Caco-2 (cell line): ENCODE measurements around the gene OSM. TPM values are rescaled to one million over a fixed set of nuclear protein-coding genes. Genes with fewer than 3 reads are reported as not detected.

ENCODE experiments used
- BruUV-seq: library from RNA; stranded (reverse); fragments of 400-500 nt; replicated peaks from 2 replicates; lab custom pipeline; 2021; lab: Mats Ljungman, UMichigan
- CTCF ChIA-PET: fragments of 300-600 bp; sonication (Branson Sonifier 250); formaldehyde crosslinking; loops from one replicate; lab custom pipeline; 2022; ENCODE audit warnings: antibody characterized with exemption; lab: Charles Lee
- POLR2A ChIA-PET: fragments of 300-600 bp; sonication (Branson Sonifier 250); formaldehyde crosslinking; loops from one replicate; lab custom pipeline; 2022; ENCODE audit warnings: antibody characterized with exemption; lab: Charles Lee
- DNase-seq, 2 experiments: peaks; one replicate each; pipeline versions ENCODE4 v3.0.0 to v3.0.0-alpha.2; 2020 to 2022
- H3K27me3 ChIP-seq: replicated peaks from 2 replicates; pipeline ENCODE4 v1.6.0; 2011; ENCODE audit warnings: low read length; ENCODE audit not compliant: control insufficient read depth, insufficient read depth
- H3K36me3 ChIP-seq: 2 replicates; pipeline ENCODE4 v1.5.1; 2011; ENCODE audit warnings: low read length; ENCODE audit not compliant: control insufficient read depth, insufficient read depth
- H3K4me1 ChIP-seq: fragments of 250-450 bp; sonication (Bioruptor Pico); 2 replicates; pipeline ENCODE4 v1.5.1; 2020; ENCODE audit warnings: mild to moderate bottlenecking
- H3K4me3 ChIP-seq: 2 replicates; pipeline ENCODE4 v1.5.1; 2011; ENCODE audit warnings: low read depth, mild to moderate bottlenecking, control low read depth, low read length
- H3K9me3 ChIP-seq: fragments of 250-450 bp; sonication (Bioruptor Pico); 2 replicates; pipeline ENCODE4 v1.5.1; 2020; ENCODE audit warnings: mild to moderate bottlenecking, moderate library complexity
- H3K27ac Mint-ChIP-seq: one replicate; pipeline ENCODE4 v1.8.0; 2022; ENCODE audit warnings: mixed read lengths; ENCODE audit not compliant: unreplicated experiment
- H3K27me3 Mint-ChIP-seq: one replicate; pipeline ENCODE4 v1.8.0; 2022; ENCODE audit warnings: mixed read lengths; ENCODE audit not compliant: insufficient read depth, unreplicated experiment
- H3K36me3 Mint-ChIP-seq: one replicate; pipeline ENCODE4 v1.8.0; 2022; ENCODE audit warnings: mild to moderate bottlenecking, mixed read lengths; ENCODE audit not compliant: insufficient read depth, unreplicated experiment
- H3K4me1 Mint-ChIP-seq: one replicate; pipeline ENCODE4 v1.8.0; 2022; ENCODE audit warnings: low read depth, mixed read lengths; ENCODE audit not compliant: unreplicated experiment
- H3K4me3 Mint-ChIP-seq: one replicate; pipeline ENCODE4 v1.8.0; 2022; ENCODE audit warnings: mild to moderate bottlenecking, moderate library complexity, mixed read lengths; ENCODE audit not compliant: unreplicated experiment
- H3K9me3 Mint-ChIP-seq: one replicate; pipeline ENCODE4 v1.8.0; 2022; ENCODE audit warnings: mixed read lengths; ENCODE audit not compliant: unreplicated experiment
- CTCF ChIP-seq, 2 experiments: fragments of 200-600 bp in 1 of 2; IDR thresholded peaks; 1 replicate in 1 of 2; 2 replicates in 1 of 2; pipeline versions ENCODE4 v1.5.1 to v1.8.0; 2011 to 2022; ENCODE audit warnings: antibody characterized with exemption in 1 of 2, control low read depth in 1 of 2, inconsistent platforms in 1 of 2, low read depth in 1 of 2, low read length in 1 of 2, mild to moderate bottlenecking in 1 of 2, moderate library complexity in 1 of 2; ENCODE audit not compliant: insufficient read depth in 1 of 2, severe bottlenecking in 1 of 2, unreplicated experiment in 1 of 2
- intact Hi-C: fragments of 100-400 bp; cut with micrococcal nuclease; formaldehyde crosslinking; loops from one replicate; pipeline ENCODE4 v1.10.0; 2022; ENCODE audit not compliant: unreplicated experiment
- total RNA-seq: library from RNA; stranded (reverse); gene quantifications from 2 replicates; pipeline ENCODE4 v1.2.3, GENCODE V29; 2022

The OSM gene
- total RNA-seq, 1 experiment from 2014 or later: not detected

- peaks cover 13% of the 10 kb centered on the region for H3K4me1 ChIP-seq
- Mint-ChIP-seq H3K9me3 (no peaks in the 10 kb centered on the region), H3K4me3 (no peak overlapping the region), H3K27me3 (no peaks in the 10 kb centered on the region), H3K36me3 (peaks cover 5% of the 10 kb centered on the region), H3K27ac (no peak overlapping the region), H3K4me1 (peaks cover 4% of the 10 kb centered on the region)
- no peak for DNase-seq
- intact Hi-C loops: no loop called here
- no peaks in the 10 kb centered on the region for H3K27me3 ChIP-seq
- POLR2A ChIA-PET: no interaction called here
- no peaks in the 10 kb centered on the region for H3K36me3 ChIP-seq
- CTCF ChIA-PET: no interaction called here
- H3K4me3 ChIP-seq: no peak overlapping the region
- BruUV-seq: no TSS peak
- no peak for TF ChIP-seq CTCF (IDR thresholded peaks at IDR 0.05; ENCODE audit: insufficient read depth in 1 of 2, low read depth in 1 of 2, low read length in 1 of 2, severe bottlenecking in 1 of 2, unreplicated experiment in 1 of 2)
- no peaks in the 10 kb centered on the region for H3K9me3 ChIP-seq
Measured at GRCh38 chr22:30272781-30273601, 6.3 kb upstream of the OSM start.

GRCh38 chr22:30270832-30271231 lies 4.2 kb upstream of the OSM start:
- no TSS peak for BruUV-seq
- Mint-ChIP-seq H3K9me3 (no peaks in the 10 kb centered on the region), H3K27me3 (no peaks in the 10 kb centered on the region), H3K4me3 (no peak overlapping the region), H3K36me3 (peaks cover 5% of the 10 kb centered on the region), H3K4me1 (no peaks in the 10 kb centered on the region), H3K27ac (no peak overlapping the region)
- no peak for DNase-seq
- Histone ChIP-seq H3K9me3 (no peaks in the 10 kb centered on the region), H3K4me1 (0 out of 2 replicates have a peak, but pooled peaks cover 1% of the 10 kb centered on the region), H3K36me3 (no peaks in the 10 kb centered on the region), H3K27me3 (no peaks in the 10 kb centered on the region), H3K4me3 (no peak overlapping the region)
- ChIA-PET POLR2A (no interaction called here), CTCF (interaction anchor here (1.0 kb wide), 1 partner anchor 17 kb away, joined by 3 read pairs; no protein-coding TSS in a partner anchor)
- TF ChIP-seq CTCF (IDR thresholded peaks at IDR 0.05; ENCODE audit: insufficient read depth in 1 of 2, low read depth in 1 of 2, low read length in 1 of 2, severe bottlenecking in 1 of 2, unreplicated experiment in 1 of 2): no peak
- intact Hi-C loops: no loop called here

GRCh38 chr22:30268331-30268730 lies 1.7 kb upstream of the OSM start:
- no peaks in the 10 kb centered on the region for H3K9me3 Mint-ChIP-seq
- H3K27ac Mint-ChIP-seq: no peak overlapping the region

More at GRCh38 chr22:30268331-30268730, 1.7 kb upstream of the OSM start:
- Mint-ChIP-seq H3K4me1 (no peaks in the 10 kb centered on the region), H3K36me3 (peaks cover 5% of the 10 kb centered on the region), H3K4me3 (no peak overlapping the region), H3K27me3 (no peaks in the 10 kb centered on the region)
- CTCF ChIA-PET: interaction anchor here (1.0 kb wide), 1 partner anchor 58 kb away, joined by 4 read pairs; the partner anchor contains the start of gene TBC1D10A
- POLR2A ChIA-PET: no interaction called here
- Histone ChIP-seq H3K4me1 (peaks cover under 1% of the 10 kb centered on the region; the same call in 1 of the 2 replicates), H3K36me3 (no peaks in the 10 kb centered on the region), H3K4me3 (no peak overlapping the region), H3K27me3 (no peaks in the 10 kb centered on the region), H3K9me3 (no peaks in the 10 kb centered on the region)
- no peak for DNase-seq
- intact Hi-C loops: no loop called here
- no peak for TF ChIP-seq CTCF (IDR thresholded peaks at IDR 0.05; ENCODE audit: insufficient read depth in 1 of 2, low read depth in 1 of 2, low read length in 1 of 2, severe bottlenecking in 1 of 2, unreplicated experiment in 1 of 2)
- no TSS peak for BruUV-seq
